DMS153 treated with DMSO at 0.1 percent for 48 hours (cell line): ENCODE measurements around the gene LCE2C.
"Not testable (repeated sequence)": the region's sequence is repeated elsewhere in the genome, so short reads cannot be mapped to it uniquely, and the experiment has no call there.

ENCODE experiments used
- DNase-seq: peaks from one replicate; lab custom pipeline; 2025; ENCODE audit not compliant: unreplicated experiment; lab: John Stamatoyannopoulos, UW

LCE2C gene

GRCh38 chr1:152674983-152675382, at the start of gene LCE2C:
LCE2C (plus strand) TSS chr1:152675279; CDS start chr1:152676016, 737 bp downstream.
- not testable (repeated sequence) for DNase-seq

- no peak for DNase-seq
Observed at GRCh38 chr1:152626744-152627143, 48.3 kb upstream of the LCE2C start.

GRCh38 chr1:152630596-152630995, 44.5 kb upstream of the LCE2C start:
- DNase-seq, result no peak

GRCh38 chr1:152640351-152640750, 34.7 kb upstream of the LCE2C start:
- no peak for DNase-seq

- no peak for DNase-seq
Observed at GRCh38 chr1:152643945-152644344, 31.1 kb upstream of the LCE2C start.

- DNase-seq, result no peak
Observed at GRCh38 chr1:152645146-152645545, 29.9 kb upstream of the LCE2C start.

GRCh38 chr1:152646656-152647055, 28.4 kb upstream of the LCE2C start:
- DNase-seq, result no peak

GRCh38 chr1:152654110-152654509, 21.0 kb upstream of the LCE2C start:
- peak; percentile 53 for DNase-seq

GRCh38 chr1:152656459-152656858, 18.6 kb upstream of the LCE2C start:
- no peak for DNase-seq

GRCh38 chr1:152657677-152658076, 17.4 kb upstream of the LCE2C start:
- no peak for DNase-seq

GRCh38 chr1:152658649-152659048, 16.4 kb upstream of the LCE2C start:
- DNase-seq, result no peak

GRCh38 chr1:152663098-152663497, 12.0 kb upstream of the LCE2C start, which contains the start of gene LCE2D:
LCE2D (plus strand) TSS chr1:152663380; CDS start chr1:152664106, 726 bp downstream.
- DNase-seq, result no peak

- not testable (repeated sequence) for DNase-seq
Observed at GRCh38 chr1:152666171-152666570, 8.9 kb upstream of the LCE2C start.

- no peak for DNase-seq
Observed at GRCh38 chr1:152667648-152668047, 7.4 kb upstream of the LCE2C start.

GRCh38 chr1:152673016-152673415, 2.1 kb upstream of the LCE2C start:
- DNase-seq, result no peak

- DNase-seq, result no peak
Observed at GRCh38 chr1:152679459-152679858, 4.4 kb downstream of the LCE2C start.

- DNase-seq, result no peak
Observed at GRCh38 chr1:152681616-152682015, 6.5 kb downstream of the LCE2C start.

GRCh38 chr1:152683846-152684245, 8.8 kb downstream of the LCE2C start:
- DNase-seq, result no peak

- not testable (repeated sequence) for DNase-seq
Observed at GRCh38 chr1:152685823-152686222, 10.7 kb downstream of the LCE2C start, which contains the start of gene LCE2B. LCE2B (plus strand) TSS chr1:152686123; CDS start chr1:152686844, 721 bp downstream.

- DNase-seq, result no peak
Observed at GRCh38 chr1:152697701-152698600, 22.9 kb downstream of the LCE2C start, which contains the start of gene LCE2A. LCE2A (plus strand) TSS chr1:152698345; CDS start chr1:152698902, 557 bp downstream.

- DNase-seq, result no peak
Observed at GRCh38 chr1:152699746-152700145, 24.7 kb downstream of the LCE2C start.

- no peak for DNase-seq
Observed at GRCh38 chr1:152707860-152708259, 32.8 kb downstream of the LCE2C start, which contains the start of gene LCE4A. LCE4A (plus strand) TSS chr1:152708160; CDS start chr1:152709076, 916 bp downstream.
